Posterior vena cava (tissue), 2 donors: Measurements from ENCODE around the gene MRPL44. TPM values are rescaled to one million over a fixed set of nuclear protein-coding genes. Genes with fewer than 3 reads are reported as not detected.

Source experiments
- DNase-seq: peaks from one replicate; pipeline ENCODE4 v3.0.0-alpha.2; 2020; ENCODE audit warnings: low spot score
- intact Hi-C, 2 donors: fragments of 100-400 bp; cut with DNase I; formaldehyde crosslinking; loops; one replicate each; pipeline versions ENCODE4 v1.14.1 to v1.14.2; 2022 to 2023
- total RNA-seq, 2 donors: library from RNA; stranded (reverse); fragmentation: NEBNext Ultra II Directional; extraction: Animal tissue kit (Norgen Biotek cat#: 25700); gene quantifications; one replicate each; pipeline ENCODE4 v1.2.1, GENCODE V29; 2021
- donor health status: DM: yes; HTN: yes; CAD: no.
- donor health status: DM: yes; HTN: yes; CAD: no.

MRPL44 gene
- total RNA-seq, 2 donors from 2014 or later, result 10.4 to 12.2 TPM

DNA sequence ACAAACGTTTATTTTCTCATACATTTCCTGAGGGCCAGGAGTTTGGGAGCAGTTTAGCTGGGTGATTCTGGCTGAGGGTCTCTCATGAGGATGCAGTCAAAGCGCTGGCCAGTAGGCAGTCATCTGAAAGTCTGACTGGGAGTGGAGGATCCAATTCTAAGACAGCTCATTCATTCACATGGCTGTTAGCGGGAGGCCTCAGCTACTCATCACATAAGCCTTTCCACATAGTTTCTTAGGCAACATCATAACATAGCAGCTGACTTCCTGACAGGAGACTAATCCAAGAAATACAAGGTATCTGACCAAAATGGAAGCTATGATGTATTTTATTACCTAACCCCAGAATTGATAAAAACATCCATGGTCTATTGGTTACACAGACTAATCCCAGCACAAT is 2.9 kb upstream of the MRPL44 start:
- intact Hi-C loops, result no loop called here
- no peak for DNase-seq

DNA sequence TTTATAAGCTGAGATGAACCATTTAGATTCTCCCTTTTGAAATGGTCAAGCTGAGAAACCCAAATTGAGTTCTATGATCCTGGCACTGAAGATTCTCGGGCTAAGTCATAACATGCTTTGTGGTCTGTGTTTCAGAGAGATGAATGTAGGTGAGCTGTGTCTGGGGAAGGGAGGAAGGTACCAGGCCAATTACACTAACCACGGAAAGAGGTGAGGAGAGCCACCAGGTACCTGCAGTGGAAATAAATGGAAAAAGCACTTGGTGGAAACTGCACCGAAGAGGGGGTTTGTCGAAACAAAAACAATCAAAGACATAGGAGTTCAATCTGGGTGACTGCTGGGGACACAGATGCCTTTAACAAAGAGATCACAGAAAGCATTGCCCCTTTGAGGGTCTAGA is 963 bp upstream of the MRPL44 start:
- DNase-seq, result no peak
- intact Hi-C loops, result no loop called here

DNA sequence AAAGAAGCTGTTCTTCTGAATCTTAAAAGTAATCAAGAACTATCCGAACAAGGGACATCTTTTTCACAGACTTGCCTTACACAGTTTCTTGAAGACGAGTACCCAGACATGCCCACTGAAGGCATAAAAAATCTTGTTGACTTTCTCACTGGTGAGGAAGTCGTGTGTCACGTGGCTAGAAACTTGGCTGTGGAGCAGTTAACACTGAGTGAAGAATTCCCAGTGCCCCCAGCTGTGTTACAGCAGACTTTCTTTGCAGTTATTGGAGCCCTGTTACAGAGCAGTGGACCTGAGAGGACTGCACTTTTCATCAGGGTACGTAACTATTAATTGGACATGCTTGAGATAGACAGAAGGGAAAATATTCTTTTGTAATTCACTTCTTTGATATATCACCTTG is 2.4 kb downstream of the MRPL44 start:
- intact Hi-C loops, result no loop called here
- DNase-seq, result no peak

DNA sequence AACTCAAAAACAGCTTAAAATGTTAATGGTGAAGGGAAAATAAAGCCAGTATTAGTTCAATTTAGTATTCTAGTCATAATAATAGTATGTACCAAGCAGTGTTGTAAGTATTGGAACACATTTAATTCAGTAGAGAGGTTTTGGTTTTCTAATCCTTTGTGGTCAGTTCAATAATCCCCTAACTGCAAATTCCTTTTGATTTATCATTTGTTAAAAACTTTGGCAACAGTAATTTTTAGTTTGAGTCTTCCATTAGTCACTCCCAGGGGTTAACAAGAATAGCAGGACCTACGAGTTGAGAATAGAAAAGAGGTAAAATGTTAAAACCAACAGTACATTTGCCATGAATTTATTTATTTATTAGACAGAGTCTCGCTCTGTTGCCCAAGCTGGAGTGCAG is 10.7 kb downstream of the MRPL44 start:
- no peak for DNase-seq

DNA sequence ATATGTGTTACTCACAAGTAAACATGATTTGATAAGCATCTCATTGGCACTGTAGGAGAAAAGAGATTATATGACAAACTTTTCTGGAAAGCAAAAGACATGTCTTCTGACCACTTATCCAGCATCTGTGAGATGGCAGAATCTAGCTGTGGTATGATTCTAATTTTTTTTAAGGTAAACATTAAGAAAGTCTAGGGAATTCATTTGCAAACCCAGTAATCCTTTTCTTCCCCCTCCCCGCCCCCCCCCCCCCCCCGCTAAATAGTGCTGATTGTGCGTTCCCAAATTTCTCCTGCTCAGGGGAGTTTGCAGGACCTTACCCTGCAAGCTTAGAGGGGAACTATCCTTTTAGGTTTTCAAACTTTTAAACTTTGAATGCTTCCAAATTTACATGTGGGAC is 12.1 kb downstream of the MRPL44 start:
- intact Hi-C loops, result no loop called here
- no peak for DNase-seq

More for the DNA sequence above, 10.7 kb downstream of the MRPL44 start:
- intact Hi-C loops, result no loop called here

DNA sequence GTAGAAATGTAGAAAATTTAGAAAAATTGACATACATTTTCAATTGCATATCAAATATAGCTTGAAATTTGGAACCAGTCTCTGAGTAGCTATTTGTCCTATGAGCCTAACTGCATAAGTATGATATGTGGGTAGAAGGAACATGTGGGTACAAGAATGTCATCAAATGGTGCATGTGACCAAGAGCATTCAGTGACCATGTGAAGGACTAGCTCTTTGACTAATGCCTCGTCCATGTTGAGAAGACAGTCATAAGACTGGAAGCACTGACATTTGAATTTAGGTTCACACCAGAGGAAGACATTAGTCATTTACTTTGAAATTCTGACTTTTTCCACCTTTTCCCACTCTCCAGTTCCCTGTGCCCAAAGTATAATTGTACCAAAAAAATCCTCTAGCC is 12.6 kb downstream of the MRPL44 start:
- intact Hi-C loops, result loop anchor here in 1 of 2 donors (10.0 kb wide), 1 partner anchor 305 kb away; no protein-coding TSS in a partner anchor

DNA sequence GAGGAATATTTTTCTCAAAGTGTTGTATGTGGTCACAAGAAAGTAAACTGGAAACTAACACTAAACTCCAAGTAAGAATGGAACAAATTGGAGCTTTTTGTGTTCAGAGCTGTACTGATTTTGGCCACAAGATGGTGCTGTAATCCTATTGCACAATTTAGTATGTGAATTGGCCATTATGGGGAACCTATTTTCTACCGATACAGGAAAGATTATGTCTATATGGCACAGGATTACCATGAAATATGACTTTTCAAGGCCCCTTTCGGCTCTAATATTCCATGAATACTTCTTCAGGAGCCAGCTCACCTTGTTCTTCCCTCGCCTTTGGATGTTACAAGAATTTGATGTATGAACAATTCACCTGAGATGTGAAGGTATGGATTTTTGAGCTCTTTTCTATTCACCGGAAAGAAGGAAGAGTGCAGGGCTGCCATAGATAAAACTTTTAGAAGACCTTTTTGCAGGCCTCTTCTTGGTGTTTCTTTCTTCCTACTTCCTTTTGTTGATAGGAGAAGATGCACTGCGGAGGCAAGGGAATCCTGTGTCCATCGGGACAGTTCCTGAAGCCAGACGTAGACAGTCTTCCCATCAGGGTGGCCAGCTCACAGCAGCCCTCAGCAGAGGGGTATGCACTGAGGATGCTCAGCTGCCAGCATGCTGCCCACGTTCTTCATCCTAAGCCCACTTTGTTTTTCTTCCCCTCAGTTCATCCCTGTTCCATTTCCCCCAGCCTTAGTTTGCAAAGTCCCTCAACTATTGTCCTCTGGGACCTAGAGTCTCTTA is 13.3 kb downstream of the MRPL44 start:
- no peak for DNase-seq
- intact Hi-C loops, result loop anchor here in 1 of 2 donors (10.0 kb wide), 1 partner anchor 304 kb away; no protein-coding TSS in a partner anchor

More for the DNA sequence above, 12.6 kb downstream of the MRPL44 start:
- no peak for DNase-seq

DNA sequence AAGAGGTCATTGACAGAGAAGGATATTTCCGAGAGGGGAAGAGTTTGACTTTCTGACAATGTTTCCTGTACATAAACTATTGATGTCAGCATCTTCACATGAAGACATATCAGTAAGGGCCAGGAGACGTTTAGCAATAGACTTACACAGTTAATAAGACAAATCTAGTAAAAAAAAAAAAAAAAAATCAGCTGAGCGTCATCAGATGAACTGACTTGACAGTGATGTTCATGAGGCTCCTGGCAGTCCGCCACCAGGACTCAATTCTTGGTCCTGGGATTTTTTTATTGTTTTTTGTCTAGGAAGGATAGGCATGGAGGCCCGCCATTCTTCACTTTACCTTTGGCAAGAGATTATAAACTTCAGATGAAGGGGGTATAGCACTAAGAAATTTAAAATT is 14.5 kb downstream of the MRPL44 start:
- DNase-seq, result no peak
- intact Hi-C loops, result loop anchor here in 1 of 2 donors (10.0 kb wide), 1 partner anchor 303 kb away; no protein-coding TSS in a partner anchor

DNA sequence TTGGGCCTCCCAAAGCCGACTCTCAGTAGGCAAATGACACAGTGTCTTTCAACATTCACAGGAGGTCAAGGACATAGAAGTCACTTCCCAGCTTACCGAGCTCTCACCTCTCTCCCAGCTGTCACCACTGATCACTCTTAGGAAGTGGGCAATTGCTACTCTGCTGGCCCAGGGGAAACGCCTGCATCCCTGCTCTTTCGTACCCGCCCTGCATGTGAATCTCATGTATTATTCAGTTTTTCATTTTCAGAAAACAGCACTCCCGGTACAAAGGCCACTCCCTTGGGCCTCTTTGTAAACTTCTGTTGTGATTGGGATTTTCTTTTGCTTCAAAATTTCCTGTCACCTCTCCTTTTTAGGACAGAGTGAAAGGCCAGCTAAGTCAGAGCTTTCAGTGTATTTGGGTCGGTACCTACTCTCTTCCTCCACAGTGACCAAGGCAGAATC is 15.4 kb downstream of the MRPL44 start:
- no peak for DNase-seq
- intact Hi-C loops, result loop anchor here in 1 of 2 donors (10.0 kb wide), 1 partner anchor 302 kb away; no protein-coding TSS in a partner anchor

DNA sequence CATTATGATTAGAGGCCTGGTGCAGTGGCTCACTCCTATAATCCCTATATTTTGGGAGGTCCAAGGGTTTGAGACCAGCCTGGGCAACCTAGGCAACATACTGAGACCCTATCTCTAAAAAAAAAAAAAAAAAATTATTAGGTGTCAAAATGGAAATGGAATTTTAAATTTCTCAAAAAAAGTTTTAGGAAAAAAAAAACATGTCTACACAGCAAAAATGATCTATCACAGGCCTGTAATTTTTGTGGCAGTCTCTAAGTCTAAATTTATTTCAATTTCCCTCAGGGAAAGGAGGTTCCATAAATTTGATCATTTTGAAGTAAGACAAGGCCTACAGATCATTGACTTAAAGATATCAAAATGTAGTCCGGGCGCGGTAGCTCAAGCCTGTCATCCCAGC is 16.3 kb downstream of the MRPL44 start:
- DNase-seq, result no peak
- intact Hi-C loops, result loop anchor here in 1 of 2 donors (10.0 kb wide), 1 partner anchor 301 kb away; no protein-coding TSS in a partner anchor

DNA sequence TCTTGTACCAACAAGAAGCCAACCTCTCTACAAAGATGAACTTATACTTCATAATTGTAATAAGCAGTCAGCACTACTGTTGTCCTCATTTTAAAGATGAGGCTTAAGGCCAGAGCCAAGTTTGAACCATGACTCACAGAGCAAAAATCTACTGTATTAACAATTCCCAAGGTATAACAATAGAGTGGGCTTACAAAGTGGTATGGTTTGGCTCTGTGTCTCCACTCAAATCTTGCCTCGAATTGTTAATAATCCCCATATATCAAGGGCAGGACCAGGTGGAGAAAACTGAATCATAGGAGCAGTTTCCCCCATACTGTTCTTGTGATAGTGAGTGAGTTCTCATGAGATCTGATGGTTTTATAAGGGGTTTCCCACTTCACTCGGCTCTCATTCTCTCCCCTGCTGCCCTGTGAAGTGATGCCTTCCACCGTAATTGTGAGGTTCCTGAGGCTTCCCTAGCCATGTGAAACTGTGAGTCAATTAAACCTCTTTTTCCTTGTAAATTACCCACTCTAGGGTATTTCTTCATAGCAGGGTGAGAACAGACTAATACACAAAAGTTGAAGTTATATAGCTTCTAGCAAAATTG is 19.5 kb downstream of the MRPL44 start:
- no peak for DNase-seq
- intact Hi-C loops, result loop anchor here in 1 of 2 donors (10.0 kb wide), 1 partner anchor 298 kb away; no protein-coding TSS in a partner anchor

DNA sequence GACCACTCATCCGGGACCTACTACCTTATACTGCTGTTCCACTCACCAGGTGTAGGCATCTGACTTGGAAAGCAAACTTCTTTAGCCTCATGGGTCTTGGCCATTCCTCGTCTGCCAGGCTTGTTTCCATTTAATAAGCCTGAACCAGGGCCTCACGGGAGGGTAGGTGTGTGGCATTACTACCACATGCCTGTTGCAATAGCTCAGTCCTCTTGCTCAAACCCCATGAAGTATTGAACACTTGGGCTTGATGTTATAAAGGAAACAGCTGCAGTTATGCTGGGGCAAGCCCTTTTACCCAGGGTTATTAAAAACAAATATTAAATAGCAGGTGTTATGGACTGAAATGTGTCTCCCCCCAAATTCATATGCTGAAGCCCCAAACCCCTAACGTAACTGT is 21.2 kb downstream of the MRPL44 start:
- intact Hi-C loops, result loop anchor here in 1 of 2 donors (10.0 kb wide), 1 partner anchor 296 kb away; no protein-coding TSS in a partner anchor
- DNase-seq, result no peak

DNA sequence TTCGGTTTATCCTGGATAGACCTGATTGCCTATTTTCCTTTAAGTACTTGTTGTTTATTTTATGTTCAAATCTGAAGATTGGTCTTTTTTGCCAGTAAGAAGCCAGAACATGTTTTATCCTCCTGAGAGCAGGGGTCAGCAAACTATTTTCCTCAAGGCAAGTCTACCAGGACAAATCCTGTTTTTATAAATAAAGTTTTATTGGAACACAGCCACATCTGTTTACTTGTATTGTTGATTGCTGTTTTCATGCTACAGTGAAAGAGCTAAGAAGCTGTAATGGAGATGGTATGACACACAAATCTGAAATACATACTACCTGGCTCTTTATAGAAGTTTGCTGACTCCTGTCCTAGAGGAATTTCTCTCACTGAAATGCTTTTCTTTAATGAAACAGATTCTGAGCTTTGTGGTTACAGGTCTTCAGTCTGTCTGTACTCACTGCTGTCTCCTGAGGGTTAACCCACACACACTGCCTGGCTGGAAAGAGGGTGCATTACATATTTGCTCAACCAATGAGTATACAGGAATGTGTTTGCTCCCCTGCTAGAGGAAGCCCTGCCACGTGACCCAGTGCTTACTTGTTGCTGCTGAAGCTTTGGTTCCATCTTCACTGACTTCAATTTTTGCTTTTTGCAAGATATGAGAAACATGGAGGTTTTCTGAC is 22.6 kb downstream of the MRPL44 start:
- no peak for DNase-seq
- intact Hi-C loops, result loop anchor here in 1 of 2 donors (10.0 kb wide), 1 partner anchor 295 kb away; no protein-coding TSS in a partner anchor

DNA sequence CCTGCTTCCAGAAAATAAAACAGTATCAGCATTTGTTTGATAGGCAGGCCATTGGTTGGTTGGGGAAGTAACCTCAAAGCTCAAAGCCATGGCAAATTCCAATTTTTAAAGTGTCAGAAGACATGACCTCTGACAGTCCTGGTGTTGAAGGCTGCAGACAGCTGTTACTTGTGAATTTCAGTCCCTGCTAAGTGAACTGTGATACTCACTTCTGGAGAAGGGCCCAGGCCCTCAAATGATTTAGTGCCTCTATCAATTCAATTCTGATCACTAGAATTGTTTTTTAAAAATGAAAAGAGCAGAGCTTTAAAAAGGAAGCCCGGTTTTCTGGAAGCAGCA is 23.1 kb downstream of the MRPL44 start:
- DNase-seq, result no peak
- intact Hi-C loops, result no loop called here

DNA sequence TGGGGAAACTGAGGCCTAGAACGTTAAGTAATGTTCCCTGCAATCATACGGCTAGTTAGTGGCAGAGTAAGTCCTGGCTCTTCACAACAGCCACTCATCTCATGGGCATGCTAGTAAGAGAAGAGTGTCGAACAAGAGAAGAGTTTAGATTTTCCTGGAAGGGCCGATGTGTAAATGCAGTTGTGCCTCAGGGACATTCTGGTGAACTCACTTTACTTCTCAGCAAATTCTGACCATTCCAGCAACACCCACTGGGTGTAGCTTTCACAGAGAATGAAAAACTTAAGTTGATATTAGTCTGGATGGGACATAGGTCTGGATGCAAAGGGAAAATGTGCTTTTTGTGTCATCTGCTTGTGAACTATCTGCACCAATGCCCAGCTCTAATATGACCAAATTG is 23.5 kb downstream of the MRPL44 start:
- no peak for DNase-seq
- intact Hi-C loops, result no loop called here

DNA sequence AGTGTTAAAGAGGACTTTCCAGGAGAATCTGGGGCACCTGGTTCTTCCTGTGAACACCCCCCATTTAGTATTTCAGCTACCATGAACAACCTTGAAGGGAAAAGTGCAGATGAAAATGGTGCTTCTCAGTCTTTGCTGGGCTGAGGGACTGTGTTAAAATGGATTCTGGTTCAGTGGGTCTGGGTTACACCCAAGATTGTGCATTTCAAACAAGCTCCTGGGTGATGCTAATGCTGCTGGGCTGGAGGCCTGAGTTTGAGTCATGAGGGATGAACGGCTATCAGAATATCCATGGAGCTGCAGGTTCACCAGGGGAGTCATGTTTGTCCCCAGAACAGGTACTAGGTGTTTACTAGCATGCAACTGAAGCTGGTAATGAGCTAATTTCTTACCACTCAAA is 24.0 kb downstream of the MRPL44 start:
- intact Hi-C loops, result no loop called here
- no peak for DNase-seq

DNA sequence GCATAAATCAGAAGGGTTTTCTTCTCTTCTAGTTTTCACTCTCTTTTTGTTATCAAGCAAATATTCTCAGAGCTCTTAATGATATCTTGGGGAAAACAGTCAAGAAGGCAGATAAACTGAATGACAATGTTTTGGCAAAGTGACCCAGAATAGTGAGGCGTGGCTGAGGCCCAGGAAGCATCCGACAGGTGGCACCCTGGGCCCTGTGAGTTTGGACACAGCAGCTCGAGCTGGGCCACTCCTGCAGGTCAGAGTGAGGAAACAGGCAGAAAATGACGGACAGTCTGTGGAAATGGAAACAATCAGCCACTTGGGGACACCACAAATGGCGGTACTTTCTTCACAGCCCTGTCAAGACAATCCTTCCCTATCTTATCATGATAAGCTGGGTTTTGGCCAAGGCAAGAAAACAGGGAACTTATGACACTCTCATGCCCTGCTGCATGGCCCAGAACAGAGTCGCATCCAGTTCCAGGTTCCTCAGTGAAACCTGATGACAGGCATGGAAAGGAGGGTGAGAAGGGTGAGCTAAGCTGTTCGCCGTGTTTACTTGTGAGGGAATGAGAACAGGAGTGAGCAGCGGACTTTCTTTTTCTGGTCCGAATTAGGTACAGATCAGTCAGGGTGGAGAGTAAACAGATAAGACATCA is 32.1 kb downstream of the MRPL44 start:
- no peak for DNase-seq
- intact Hi-C loops, result no loop called here

DNA sequence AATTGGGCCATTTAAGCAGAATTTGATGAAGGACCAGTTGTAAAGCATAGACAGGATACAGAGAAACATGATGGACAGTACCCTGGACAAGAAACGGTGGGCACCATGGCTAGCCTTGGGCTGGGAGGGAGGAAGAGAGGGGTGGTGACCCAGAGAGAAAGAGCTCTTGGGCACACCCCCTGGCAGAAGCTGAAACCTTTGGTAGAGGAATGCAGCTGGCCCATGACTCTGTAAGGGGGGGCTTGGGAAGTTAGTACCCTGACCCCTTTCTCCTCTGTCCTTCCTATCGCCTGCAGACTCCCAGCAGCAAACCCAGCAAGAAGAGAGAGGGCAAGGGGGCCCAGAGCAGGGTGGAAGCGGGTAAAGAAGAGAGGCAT is 32.6 kb downstream of the MRPL44 start:
- DNase-seq, result no peak
- intact Hi-C loops, result no loop called here

DNA sequence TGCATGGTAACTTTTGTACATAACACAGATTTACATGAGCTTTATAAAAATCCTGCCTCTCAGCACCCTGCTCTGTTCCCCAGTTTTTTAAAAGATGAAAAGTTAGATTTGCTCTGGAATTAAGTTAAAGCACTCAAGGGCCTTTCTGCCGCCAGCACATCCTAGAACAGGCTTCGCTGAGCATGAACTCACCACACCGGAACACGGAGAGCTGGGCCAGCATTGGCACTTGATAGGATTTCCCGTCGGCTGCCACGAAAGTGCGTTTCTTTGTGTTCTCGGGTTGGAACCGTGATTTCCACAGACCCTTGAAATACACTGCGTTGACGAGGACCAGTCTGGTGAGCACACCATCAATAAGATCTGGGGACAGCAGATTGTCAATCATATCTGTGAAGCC is 34.3 kb downstream of the MRPL44 start:
- intact Hi-C loops, result no loop called here
- DNase-seq, result no peak
